A673 (cell line): ENCODE measurements around the gene HRH1. TPM values are rescaled to one million over a fixed set of nuclear protein-coding genes. Genes with fewer than 3 reads are reported as not detected.

Experiments used
- BruUV-seq: library from RNA; stranded (reverse); fragments of 400-500 nt; replicated peaks from 2 replicates; lab custom pipeline; 2021; lab: Mats Ljungman, UMichigan
- CTCF ChIA-PET: fragments of 300-600 bp; sonication (Branson Sonifier 250); formaldehyde crosslinking; loops from one replicate; lab custom pipeline; 2022; ENCODE audit warnings: antibody characterized with exemption; lab: Charles Lee
- POLR2A ChIA-PET: fragments of 300-600 bp; sonication (Branson Sonifier 250); formaldehyde crosslinking; loops from one replicate; lab custom pipeline; 2022; ENCODE audit warnings: antibody characterized with exemption; ENCODE audit not compliant: low non-redundant PET; lab: Charles Lee
- DNase-seq: peaks from one replicate; pipeline ENCODE4 v3.0.0-alpha.2; 2015; ENCODE audit warnings: low spot score
- H3K27ac ChIP-seq: fragments of 200-600 bp; sonication (generic); 2 replicates; pipeline ENCODE4 v1.5.1; 2016; ENCODE audit warnings: mixed run types, low read depth, mild to moderate bottlenecking, mixed read lengths, antibody characterized with exemption, low read length; ENCODE audit not compliant: poor library complexity, severe bottlenecking
- H3K27me3 ChIP-seq: fragments of 200-600 bp; sonication (generic); replicated peaks from 2 replicates; pipeline ENCODE4 v1.6.1; 2017; ENCODE audit warnings: mixed run types, low read depth, mild to moderate bottlenecking, mixed read lengths, antibody characterized with exemption, low read length; ENCODE audit not compliant: insufficient read depth, poor library complexity
- H3K36me3 ChIP-seq: fragments of 200-600 bp; sonication (generic); 2 replicates; pipeline ENCODE4 v1.6.1; 2016; ENCODE audit warnings: mixed run types, mild to moderate bottlenecking, mixed read lengths, antibody characterized with exemption, low read length; ENCODE audit not compliant: insufficient read depth, poor library complexity, severe bottlenecking
- H3K4me1 ChIP-seq: fragments of 200-600 bp; sonication (generic); 2 replicates; pipeline ENCODE4 v1.6.1; 2017; ENCODE audit warnings: mixed run types, mild to moderate bottlenecking, mixed read lengths, antibody characterized with exemption, low read length; ENCODE audit not compliant: insufficient read depth, poor library complexity, severe bottlenecking
- H3K4me3 ChIP-seq: fragments of 200-600 bp; sonication (generic); 2 replicates; pipeline ENCODE4 v1.5.1; 2016; ENCODE audit warnings: low read depth, mixed run types, mild to moderate bottlenecking, mixed read lengths, low read length; ENCODE audit not compliant: poor library complexity, severe bottlenecking
- H3K9me3 ChIP-seq: fragments of 200-600 bp; sonication (generic); 2 replicates; pipeline ENCODE4 v1.6.1; 2016; ENCODE audit warnings: mixed run types, low read depth, mild to moderate bottlenecking, mixed read lengths, antibody characterized with exemption, low read length; ENCODE audit not compliant: poor library complexity, severe bottlenecking
- EZH2 ChIP-seq: fragments of 200-600 bp; sonication (generic); IDR thresholded peaks from 2 replicates; pipeline ENCODE4 v1.6.1; 2017; ENCODE audit warnings: borderline replicate concordance, low read depth, mild to moderate bottlenecking, mixed read lengths, antibody characterized with exemption, low read length; ENCODE audit not compliant: poor library complexity, severe bottlenecking
- intact Hi-C: fragments of 100-400 bp; cut with micrococcal nuclease; formaldehyde crosslinking; loops from one replicate; pipeline ENCODE4 v1.10.0; 2022; ENCODE audit not compliant: unreplicated experiment
- total RNA-seq: library from RNA; stranded (reverse); gene quantifications from 2 replicates; pipeline ENCODE4 v1.2.3, GENCODE V29; 2021
- TF ChIP-seq, protein P1 (sequence below): fragments of 300-800, 200-600 bp; sonication (generic); conservative IDR thresholded peaks from 2 replicates; pipeline ENCODE4 v1.5.1; 2017; ENCODE audit warnings: low read depth, mild to moderate bottlenecking, antibody characterized with exemption, low read length, moderate library complexity, mixed read lengths

Gene HRH1
- total RNA-seq, 1 experiment from 2014 or later: 0.92 TPM

DNA sequence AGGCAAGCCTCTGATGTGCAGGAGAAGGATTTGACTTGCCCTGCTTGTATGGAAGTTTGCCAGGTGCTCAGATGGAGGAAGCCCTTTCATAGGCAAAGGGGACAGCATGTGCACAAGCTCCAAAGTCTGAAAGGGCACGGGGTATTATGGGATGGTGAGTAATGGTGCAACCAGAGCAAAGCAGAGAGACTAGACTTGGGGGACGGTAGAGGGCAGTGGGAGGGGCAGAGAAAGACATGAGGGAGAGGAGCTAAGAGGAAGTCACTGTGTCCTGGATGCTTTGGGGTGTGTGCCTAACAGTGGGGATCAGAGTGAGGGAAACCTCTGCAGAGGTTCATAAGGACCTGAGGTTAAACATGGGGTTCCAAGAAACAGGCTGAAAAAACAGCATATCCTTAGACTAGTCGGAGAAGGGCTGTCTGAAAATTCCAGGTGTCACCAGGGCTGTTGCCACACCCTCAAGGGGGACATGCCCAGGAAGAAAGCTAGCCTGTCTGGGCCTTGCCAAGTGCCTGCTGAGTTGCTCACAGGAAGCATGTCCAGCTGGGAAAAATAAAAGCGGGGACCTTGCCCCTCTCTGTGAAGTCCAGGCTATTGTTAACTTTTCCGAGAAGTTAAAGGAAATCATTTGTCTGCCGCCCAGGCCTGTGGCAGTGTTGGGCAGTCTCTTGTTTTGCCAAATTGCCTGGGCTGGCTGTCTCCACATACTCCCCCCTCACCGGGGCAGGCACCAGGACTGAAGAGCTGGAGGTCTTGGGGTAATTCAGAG is 47.1 kb downstream of the HRH1 start:
- BruUV-seq: no TSS peak
- CTCF ChIA-PET: no interaction called here
- no peaks in the 10 kb centered on the region for H3K27me3 ChIP-seq
- no peaks in the 10 kb centered on the region for H3K9me3 ChIP-seq
- POLR2A ChIA-PET: no interaction called here
- no peak overlapping the region for H3K27ac ChIP-seq
- no peak for DNase-seq
- no peak overlapping the region for H3K4me3 ChIP-seq
- TF ChIP-seq EZH2: no peak
- TF ChIP-seq, protein P1, sequence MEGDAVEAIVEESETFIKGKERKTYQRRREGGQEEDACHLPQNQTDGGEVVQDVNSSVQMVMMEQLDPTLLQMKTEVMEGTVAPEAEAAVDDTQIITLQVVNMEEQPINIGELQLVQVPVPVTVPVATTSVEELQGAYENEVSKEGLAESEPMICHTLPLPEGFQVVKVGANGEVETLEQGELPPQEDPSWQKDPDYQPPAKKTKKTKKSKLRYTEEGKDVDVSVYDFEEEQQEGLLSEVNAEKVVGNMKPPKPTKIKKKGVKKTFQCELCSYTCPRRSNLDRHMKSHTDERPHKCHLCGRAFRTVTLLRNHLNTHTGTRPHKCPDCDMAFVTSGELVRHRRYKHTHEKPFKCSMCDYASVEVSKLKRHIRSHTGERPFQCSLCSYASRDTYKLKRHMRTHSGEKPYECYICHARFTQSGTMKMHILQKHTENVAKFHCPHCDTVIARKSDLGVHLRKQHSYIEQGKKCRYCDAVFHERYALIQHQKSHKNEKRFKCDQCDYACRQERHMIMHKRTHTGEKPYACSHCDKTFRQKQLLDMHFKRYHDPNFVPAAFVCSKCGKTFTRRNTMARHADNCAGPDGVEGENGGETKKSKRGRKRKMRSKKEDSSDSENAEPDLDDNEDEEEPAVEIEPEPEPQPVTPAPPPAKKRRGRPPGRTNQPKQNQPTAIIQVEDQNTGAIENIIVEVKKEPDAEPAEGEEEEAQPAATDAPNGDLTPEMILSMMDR: no peak
- no peaks in the 10 kb centered on the region for H3K36me3 ChIP-seq
- intact Hi-C loops: no loop called here
- H3K4me1 ChIP-seq: no peaks in the 10 kb centered on the region

DNA sequence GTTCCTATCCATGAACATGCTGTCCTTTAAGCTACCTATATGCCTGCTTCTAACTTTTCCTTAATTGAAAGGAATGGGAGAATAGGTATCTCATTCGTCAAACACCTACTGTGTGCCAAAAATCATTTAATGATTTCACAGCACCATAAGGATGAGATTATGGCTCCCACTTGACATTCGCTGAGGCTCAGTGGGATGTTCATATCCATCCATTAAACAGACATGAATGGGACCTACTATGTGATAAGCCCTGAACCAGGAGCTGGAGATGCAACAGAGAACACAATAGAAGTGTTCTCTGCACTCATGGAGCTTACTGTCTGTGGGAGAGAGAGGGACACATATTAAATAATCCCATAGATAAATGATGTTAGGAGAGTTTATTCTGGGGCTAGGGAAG is 49.7 kb downstream of the HRH1 start:
- no peak overlapping the region for H3K4me3 ChIP-seq
- no peaks in the 10 kb centered on the region for H3K27me3 ChIP-seq
- no peaks in the 10 kb centered on the region for H3K4me1 ChIP-seq
- ChIA-PET CTCF (no interaction called here), POLR2A (no interaction called here)
- H3K27ac ChIP-seq: no peak overlapping the region
- TF ChIP-seq EZH2: no peak
- TF ChIP-seq, protein P1: no peak
- H3K9me3 ChIP-seq: no peaks in the 10 kb centered on the region
- DNase-seq: no peak
- no peaks in the 10 kb centered on the region for H3K36me3 ChIP-seq
- intact Hi-C loops: no loop called here
- no TSS peak for BruUV-seq

DNA sequence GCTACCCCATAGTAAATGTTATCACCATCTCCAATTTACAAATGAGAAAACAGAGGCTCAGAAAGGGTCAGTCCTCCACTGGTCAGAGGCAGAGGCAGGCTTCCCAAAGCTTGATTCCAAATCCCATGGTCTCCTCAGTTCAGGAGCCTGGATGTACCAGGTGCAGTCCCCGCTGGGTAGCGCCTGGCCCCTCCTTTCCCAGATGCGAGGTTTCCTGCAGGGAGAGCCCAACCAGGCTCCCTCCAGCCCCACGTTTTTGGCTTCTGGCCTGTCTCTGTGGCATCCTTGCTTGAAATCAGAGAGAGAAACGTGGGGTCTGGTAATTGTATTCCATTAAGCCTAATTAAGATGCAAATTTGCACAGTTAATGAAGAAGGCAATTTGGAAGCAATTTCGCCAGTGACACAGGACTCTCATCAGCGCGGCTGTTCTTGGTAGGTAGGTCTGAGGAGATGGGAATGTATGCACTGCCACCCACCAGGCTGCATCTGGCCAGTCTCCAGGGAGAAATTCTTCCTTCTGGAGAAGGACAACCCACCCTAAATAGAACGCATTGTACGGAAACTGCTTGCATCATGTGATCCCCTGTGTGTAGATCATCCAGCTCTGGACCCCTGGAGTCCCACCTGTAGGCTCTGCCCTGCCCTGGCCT is 50.5 kb downstream of the HRH1 start:
- TF ChIP-seq, protein P1: no peak
- TF ChIP-seq EZH2: no peak
- DNase-seq: peak; percentile 27
- ChIA-PET POLR2A (interaction anchor here (0.8 kb wide), 1 partner anchor 130 kb away, joined by 3 read pairs; no protein-coding TSS in a partner anchor), CTCF (no interaction called here)
- no TSS peak for BruUV-seq
- intact Hi-C loops: no loop called here
- no peaks in the 10 kb centered on the region for H3K27me3 ChIP-seq
- no peaks in the 10 kb centered on the region for H3K9me3 ChIP-seq
- H3K27ac ChIP-seq: no peak overlapping the region
- H3K4me3 ChIP-seq: no peak overlapping the region
- H3K36me3 ChIP-seq: no peaks in the 10 kb centered on the region
- no peaks in the 10 kb centered on the region for H3K4me1 ChIP-seq
